HG03442 (cell line): ENCODE measurements around the gene CCDC63.

ENCODE experiments used
- ATAC-seq: cut with Tn5 transposase; IDR thresholded peaks from one replicate; pipeline ENCODE4 v1.9.1; 2021; ENCODE audit warnings: mild to moderate bottlenecking, moderate library complexity; ENCODE audit not compliant: unreplicated experiment

Gene CCDC63

DNA sequence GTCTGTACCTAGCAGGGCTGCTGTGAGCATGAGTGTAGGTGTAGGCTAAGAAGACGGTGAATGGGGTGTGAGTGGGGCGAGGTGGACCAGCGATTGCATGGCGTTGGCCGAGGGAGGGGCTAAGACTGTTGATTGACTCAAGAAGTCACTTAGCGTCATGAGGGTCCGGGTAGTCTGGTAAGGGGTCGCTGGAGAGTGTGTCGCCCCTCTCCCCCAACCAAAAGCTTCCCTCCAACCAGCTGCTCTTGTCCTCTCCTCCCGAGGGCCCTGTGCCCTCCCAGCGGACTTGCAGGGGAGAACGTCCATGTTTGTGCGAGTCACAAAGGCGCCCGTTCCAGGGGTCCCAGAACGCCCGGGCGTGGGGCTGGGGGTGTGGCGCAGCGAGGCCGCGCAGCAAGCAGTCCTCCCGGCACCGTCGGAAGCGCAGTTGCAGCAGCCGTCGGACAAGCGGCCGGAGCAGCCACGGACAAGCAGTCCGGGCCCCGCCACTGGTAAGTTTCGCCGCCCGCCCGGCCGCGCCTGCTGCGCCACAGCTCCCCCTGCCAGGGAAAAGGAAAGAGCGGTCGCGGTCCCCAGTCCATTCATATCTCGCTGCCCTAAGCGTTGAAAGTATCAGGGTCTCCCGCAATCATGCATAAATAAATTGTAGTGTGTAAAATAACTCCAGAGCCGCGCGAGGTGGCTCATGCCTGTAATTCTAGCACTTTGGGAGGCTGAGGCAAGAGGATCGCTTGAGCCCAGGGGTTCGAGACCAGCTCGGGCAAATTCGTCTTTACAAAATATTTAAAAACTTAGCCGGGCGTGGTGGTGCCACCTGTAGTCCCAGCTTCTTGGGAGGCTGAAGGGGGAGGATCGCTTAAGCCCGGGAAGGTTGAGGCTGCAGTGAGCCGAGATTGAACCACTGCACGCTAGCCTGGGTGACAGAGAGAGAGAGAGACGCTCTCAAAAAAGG is at the start of gene CCDC63:
CCDC63 (plus strand) TSS at position 373 of the 952 bp plus-strand sequence. CDS start 5,968 bp downstream, outside the sequence.
- ATAC-seq, result no peak

DNA sequence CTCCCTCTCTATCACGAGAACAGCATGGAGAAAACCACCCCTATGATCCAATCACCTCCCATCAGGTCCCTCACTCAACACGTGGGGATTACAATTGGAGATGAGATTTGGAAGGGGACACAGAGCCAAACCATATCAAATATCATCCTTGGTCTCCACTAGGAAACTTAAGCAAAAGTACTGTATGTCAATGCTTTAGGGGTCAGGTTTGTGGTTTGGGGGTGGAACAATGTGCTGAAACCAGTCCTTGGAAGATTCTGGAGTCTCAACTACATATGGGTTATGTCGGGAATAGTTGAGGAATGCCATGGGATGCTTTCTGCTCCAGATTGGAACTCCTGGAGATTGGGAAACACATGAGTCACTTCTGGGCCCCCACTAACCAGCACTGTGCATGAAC is 48.3 kb upstream of the CCDC63 start:
- ATAC-seq, result no peak

DNA sequence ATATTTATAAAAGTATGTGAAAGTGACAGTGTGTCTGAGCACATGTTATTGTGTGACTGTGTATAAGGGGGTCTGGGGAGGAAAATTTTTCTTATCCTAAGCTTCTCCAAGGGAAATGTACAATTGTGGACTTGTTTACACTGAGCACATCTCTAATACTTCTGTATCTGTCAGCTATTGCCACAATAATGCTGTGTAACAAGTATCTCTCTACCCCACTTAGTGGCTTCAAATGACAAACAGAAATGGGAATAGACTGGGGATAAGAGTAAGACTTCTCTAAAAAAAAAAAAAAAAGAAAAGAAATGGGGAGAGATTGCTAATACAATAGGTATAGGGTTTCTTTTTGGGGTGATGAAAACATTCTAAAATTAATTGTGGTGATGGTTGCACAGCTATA is 44.3 kb upstream of the CCDC63 start:
- ATAC-seq, result no peak

DNA sequence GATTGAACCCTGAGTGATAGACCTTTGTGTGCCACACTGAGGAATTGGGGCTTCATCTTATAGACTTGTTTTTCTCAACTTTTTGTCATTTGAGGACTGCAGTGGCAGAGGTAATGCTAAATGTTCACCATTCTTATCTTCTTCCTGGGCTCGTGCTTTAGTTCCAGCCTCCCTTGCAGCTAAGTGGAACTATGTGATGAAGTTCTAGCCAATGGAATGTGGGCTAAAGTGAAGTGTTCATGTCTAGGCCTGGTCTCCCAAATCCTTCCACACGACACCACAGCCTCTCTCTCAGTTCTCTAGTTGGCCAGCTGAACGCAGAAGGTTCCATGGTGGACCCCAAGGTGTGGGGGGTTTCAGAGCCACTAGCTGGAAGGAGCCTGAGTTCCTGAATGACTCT is 42.4 kb upstream of the CCDC63 start:
- ATAC-seq, result no peak

DNA sequence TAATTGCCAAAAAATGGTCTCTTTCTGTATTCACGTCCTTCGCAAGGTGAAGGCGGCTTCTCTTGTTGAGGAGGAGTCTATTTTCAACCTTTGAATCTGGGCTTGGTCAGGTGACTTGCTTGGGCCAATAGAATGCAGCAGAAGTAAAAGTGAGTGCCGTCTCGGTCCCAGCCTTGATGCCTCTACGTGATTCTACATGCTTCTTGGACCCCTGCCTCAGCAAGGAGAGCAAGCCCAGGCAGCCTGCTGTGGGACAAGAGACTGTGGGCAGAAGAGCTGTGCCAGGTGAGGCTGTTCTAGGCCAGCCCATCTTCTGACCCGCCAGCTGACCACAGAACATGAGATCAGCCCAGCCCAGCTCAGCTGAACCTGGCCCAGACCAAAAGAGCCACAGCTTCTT is 39.1 kb upstream of the CCDC63 start:
- no peak for ATAC-seq

DNA sequence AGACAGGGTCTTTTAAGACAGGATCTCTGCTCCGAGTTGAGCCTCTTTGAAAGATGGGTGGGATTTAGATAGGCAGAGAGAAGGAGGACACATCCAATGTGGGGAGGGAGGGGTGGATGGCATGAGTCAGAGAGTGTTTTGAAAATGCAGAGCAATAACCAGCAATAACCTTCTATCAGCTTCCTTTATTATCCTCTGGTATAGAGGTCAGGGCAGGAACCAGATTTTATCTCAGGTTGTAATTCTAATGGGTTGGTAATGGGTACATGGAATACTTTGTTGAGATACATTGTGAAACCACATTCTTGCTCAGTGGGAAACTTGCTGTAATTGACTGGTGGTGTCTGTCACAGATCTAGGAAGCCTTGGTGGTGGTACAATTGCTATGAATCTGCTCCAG is 37.6 kb upstream of the CCDC63 start:
- no peak for ATAC-seq

DNA sequence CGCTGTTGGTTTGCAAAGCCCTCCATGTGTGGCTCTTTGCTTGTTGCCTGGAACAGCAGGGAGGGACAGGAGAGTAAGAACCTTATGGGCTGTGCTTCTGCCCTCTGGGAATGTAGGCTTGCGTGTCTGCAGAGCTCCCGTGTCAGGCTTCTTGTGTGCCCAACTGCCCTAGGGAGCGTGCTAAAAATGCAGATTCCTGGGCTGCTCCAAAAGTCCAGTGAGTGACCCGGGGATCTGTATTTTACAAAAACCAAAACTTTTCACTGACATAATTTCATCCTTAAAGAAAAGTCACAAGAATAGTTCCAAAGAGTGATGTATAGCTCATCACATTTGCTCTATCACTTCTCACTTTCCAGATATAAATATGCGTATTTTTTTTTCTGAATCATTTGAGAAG is 34.8 kb upstream of the CCDC63 start:
- no peak for ATAC-seq

DNA sequence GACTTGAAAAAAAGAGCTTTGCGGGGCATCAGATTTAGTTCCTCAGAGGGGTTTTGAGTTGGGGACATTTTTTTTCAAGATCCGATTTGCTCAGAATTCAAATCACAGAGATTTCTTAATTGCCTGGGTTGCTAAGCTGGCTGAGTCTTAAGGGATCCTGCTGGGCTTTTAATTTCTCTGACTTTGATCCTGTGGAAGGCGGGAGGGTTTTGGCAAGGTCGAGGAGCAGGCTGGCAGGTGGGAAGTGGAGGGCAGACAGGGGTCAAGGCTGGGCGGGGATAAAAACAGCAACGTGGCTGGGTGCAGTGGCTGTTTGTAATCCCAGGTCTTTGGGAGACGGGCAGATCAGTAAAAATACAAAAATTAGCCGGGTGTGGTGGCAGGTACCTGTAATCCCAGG is 33.5 kb upstream of the CCDC63 start:
- ATAC-seq, result no peak

DNA sequence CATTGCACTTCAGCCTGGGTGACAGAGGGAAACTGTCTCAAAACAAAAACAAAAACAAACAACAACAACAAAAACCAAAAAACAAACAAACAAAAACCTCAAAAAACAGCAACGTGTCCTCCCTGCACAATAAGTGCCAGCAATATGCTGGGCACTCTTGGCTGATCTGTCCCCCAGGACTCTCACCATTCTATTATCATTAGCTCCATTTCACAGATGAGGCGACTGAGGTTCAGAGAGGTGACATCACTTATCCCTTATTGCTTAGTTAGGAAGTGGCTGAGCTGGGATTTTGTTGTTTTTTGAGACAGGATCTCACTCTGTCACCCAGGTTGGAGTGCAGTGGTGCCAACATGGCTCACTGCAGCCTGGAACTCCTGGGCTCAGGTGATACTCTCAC is 33.0 kb upstream of the CCDC63 start:
- ATAC-seq, result no peak

DNA sequence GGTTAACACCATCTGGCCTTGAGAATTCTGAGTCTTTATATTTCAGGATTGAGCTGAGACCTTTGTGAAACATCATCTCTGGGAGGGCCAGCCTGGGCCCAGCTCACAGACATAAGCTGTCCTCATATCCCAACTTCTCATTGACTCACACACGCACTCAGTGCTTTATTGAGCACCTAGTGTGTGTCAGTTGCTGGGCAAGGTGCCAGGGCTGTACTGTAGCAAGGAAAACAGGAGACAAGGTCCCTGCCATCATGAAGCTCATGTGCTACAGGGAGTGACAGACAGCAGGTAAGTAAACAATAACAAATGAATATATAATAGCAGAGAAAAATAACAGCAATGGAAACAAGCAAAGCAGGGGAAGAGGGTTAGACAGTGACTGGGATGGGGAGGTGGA is 30.5 kb upstream of the CCDC63 start:
- ATAC-seq, result no peak

DNA sequence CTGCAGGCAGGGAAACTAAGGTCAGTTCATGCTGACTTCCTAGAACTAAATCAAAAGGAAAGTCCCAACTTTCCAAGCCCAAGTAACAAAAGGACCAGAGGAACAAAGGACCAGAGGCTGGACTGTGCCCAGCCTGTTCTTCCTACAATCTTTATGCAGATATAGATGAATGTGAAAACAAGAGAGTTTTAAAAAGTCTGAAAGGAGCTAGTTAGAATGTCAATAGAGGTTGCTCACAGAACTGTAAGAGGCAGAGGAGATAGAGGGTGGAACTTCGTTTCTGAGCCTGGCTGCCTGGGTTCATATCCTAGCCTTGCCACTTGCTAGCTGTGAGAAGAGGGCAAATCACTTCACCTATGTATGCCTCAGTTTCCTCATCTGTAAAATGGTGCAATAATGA is 30.0 kb upstream of the CCDC63 start:
- no peak for ATAC-seq

DNA sequence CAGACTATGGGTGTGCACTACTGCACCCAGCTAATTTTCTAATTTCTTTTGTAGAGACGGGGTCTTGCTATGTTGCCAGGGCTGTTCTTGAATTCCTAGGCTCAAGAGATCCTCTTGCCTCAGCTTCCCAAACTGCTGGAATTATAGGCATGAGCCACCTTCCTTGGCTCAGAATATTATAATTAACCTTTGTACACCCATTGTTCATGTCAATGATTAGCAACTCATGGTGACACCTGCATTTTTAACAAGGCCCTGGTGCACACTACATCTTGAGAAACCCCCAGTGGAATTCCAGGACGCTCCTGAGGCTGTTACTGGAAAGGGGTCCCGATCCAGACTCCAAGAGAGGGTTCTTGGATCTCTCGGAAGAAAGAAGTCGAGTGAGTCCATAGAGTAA is 28.3 kb upstream of the CCDC63 start:
- ATAC-seq, result no peak

DNA sequence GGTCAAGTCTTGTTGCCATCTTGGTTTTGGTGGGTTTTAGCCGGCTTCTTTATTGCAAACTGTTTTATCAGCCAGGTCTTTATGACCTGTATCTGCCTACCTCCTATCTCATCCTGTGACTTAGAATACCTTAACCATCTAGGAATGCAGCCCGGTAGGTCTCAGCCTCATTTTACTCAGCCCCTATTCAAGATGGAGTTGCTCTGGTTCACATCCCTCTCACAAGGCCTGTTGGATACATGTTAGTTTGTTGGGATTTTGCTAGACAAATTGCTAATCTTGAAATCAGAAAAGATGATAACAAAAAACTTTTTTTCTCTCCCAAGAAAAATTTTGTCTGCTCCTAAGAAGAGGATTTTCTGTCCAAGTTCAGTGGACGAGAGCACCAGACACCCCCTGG is 27.6 kb upstream of the CCDC63 start:
- no peak for ATAC-seq

DNA sequence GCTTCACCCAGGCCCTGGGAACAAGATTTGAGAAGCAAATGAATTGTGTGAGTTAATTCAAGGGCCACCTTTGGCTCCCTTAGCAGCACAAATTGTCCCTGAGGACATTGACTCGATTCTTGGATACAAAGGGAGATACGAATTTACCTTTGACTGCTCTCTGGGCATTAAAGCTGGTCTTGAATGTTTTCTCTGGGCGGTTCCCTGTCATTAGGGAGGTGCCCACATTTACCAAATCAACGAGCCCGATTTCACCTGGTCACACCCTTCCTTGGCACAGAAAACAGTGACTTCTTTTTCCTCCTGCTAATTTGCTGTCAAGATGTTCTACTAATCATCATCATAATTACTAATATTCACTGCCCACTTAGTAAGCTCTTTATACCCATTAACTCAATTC is 27.1 kb upstream of the CCDC63 start:
- no peak for ATAC-seq

DNA sequence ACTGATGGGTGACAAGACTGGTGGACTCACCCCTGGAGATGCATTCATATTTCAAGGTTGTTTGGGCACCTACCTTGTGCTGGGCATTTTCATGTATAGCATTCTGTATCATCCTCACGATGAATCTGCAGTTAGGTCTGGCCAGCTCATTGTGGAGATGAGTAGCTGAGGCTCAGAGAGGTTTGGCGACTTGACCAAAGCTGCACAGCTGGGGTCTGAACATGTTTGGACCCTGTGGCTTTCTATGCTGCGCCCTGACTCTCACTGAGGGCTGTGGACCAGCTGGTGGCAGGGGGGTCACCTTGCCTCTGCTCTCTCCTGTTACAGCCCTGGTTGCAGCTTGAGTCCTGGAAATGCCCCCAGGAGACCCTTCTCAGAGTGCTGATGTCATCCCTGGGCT is 24.9 kb upstream of the CCDC63 start:
- no peak for ATAC-seq

DNA sequence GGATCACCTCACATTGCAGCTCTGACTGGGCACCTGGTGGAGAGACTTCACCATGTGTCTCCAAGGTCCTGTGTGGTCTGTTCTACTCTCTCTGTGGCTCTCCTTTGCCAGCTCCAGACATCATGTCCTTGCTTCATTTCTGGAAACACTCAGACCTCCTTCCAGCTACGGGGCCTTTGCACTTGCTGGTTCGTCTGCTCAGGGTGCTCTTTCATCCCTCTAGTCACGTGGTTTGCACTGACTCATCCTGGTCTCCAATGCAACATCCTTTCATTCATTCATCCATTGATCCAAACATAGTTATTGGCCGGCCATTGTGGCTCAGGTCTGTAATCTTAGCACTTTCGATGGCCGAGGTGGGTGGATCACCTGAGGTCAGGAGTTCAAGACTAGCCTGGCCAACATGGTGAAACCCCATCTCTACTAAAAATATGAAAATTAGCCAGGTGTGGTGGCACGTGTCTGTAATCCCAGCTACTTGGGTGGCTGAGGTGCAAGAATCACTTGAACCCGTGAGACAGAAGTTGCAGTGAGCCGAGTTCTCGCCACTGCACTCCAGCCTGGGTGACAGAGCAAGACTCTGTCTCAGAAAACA is 23.9 kb upstream of the CCDC63 start:
- no peak for ATAC-seq

DNA sequence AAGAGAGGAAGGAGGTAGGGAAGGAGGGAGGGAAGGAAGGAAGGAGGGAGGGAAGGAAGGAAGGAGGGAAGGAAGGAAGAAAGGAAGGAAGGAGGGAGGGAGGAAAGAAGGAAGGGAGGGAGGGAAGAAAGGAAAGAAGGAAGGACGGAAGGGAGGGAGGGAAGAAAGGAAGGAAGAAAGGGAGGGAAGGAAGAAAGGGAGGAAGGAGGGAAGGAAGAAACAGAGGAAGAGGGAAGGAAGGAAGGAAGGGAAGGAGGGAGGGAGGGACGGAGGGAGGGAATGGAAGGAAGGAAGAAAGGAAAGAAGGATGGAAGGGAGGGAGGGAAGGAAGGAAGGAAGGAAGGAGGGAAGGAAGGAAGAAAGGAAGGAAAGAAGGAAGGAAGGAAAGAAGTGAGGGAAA is 22.4 kb upstream of the CCDC63 start:
- ATAC-seq, result no peak

DNA sequence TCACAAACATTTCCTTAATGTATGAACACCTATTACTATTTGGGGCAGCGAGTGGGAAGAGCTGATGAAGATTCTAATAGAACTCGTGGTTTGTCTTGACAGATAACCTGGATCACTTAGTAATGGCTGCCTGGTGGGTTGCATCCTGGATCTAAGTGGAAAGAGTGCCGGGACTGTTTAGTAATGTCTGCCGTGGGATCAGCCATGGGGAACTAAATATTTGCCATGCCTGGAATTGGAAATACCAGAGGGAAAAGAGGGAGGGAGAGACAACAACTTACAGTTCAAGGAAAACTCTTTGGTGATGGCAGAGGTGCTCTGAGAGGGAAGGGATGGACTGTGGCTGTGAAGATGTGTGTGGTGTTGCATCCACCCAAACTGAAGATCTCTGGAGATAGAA is 21.3 kb upstream of the CCDC63 start:
- no peak for ATAC-seq

DNA sequence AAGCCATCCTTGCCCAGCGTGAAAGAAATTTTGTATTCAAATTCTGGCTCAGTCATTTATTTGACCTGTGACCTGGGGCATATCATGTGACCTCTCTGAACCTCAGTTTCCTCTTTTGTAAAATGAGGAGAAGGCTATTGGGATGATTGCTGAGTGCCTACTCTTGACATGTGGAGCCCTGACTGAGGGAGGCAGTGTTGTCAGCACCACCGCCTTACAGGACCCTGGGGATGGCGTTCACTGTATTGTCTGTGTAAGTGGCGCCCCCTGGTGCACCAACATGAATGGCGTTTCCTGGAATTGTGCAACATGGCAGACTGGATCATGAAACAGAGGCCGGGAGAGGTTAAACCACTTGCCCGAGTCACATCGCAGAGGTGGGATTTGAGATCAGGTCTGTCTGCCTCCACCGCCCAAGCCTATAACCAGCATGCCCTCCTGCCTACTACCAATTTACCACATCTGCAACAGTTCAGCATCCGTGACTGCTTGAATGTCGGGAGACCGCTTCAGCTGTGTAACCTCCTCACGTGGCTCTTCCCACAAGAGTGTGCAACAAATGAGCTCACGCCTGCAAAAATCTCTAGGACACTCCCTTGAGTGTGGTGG is 20.1 kb upstream of the CCDC63 start:
- peak; percentile 58 for ATAC-seq

DNA sequence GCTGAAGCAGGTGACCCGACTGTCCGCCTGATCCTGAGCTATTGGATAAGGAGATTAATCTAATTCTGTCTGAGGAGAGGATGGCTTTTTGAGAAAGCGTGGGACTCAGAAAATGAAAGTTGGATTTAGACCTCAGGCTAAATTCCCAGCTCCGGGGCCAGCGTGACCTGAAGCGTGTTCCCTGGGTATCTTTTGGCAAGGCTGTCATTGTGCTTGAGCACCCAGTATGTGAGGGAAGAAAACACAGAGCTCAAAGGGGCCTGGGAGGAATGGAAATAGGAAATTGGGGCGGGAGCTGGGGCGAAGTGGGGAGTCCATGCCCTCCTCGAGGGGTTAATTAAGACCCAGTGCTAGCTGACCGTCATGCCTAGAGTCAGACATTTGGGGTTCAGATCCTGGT is 17.5 kb upstream of the CCDC63 start:
- ATAC-seq, result no peak

DNA sequence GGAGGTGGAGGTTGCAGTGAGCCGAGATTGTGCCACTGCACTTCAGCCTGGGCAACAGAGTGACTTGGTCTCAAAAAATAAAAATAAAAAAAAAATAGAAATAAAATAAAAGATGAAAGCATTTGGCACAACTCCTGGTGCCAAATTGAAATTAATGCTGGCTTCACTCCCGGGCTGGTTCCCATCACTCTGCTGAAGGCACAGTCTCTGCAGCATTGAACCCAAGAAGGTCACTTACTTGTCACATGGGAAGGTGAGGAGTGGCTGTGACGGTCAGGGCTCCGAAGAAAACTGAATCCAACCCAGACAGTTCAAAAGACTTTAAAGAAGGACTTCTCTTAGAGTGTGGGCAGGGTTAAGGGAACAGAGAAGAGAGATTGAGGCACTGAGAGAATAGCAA is 10.5 kb upstream of the CCDC63 start:
- ATAC-seq, result no peak

DNA sequence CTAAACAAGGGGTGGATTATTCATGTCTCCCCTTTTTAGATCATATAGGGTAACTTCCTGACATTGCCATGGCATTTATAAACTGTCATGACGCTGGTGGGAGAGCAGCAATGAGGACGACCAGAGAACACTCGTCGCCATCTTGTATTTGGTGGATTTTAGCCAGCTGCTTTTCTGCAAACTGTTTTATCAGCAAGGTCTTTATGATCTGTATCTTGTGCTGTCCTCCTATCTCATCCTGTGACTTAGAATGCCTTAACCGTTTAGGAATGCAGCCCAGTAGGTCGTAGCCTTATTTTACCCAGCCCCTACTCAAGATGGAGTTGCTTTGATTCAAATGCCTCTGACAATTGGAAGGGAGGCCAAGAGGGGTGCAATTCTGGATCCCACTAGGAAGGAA is 5.8 kb upstream of the CCDC63 start:
- ATAC-seq, result no peak
